Type B pancreatic cell (in vitro differentiated cells): ENCODE results near the gene PRKAG1. TPM values are rescaled to one million over a fixed set of nuclear protein-coding genes. Genes with fewer than 3 reads are reported as not detected.

Experiments used
- DNase-seq: peaks from one replicate; pipeline ENCODE4 v3.0.0; 2021; ENCODE audit warnings: mixed read lengths; ENCODE audit not compliant: unreplicated experiment; ENCODE audit errors: extremely low spot score
- H3K27ac Mint-ChIP-seq: 2 replicates; pipeline ENCODE4 v1.8.0; 2021; ENCODE audit warnings: mild to moderate bottlenecking, mixed read lengths
- H3K27me3 Mint-ChIP-seq: 2 replicates; pipeline ENCODE4 v1.8.0; 2021; ENCODE audit warnings: mixed read lengths
- H3K36me3 Mint-ChIP-seq: 2 replicates; pipeline ENCODE4 v1.8.0; 2021; ENCODE audit warnings: mixed read lengths
- H3K4me1 Mint-ChIP-seq: one replicate; pipeline ENCODE4 v1.8.0; 2021; ENCODE audit warnings: mixed read lengths; ENCODE audit not compliant: unreplicated experiment
- H3K4me3 Mint-ChIP-seq: 2 replicates; pipeline ENCODE4 v1.8.0; 2021; ENCODE audit warnings: mild to moderate bottlenecking, mixed read lengths
- H3K9me3 Mint-ChIP-seq: 2 replicates; pipeline ENCODE4 v1.8.0; 2021; ENCODE audit warnings: mixed read lengths
- CTCF ChIP-seq: fragments of 200-600 bp; sonication (generic); conservative IDR thresholded peaks from 2 replicates; pipeline ENCODE4 v1.5.0; 2021; ENCODE audit warnings: antibody characterized with exemption, mild to moderate bottlenecking
- total RNA-seq: library from RNA; stranded (reverse); gene quantifications from 2 replicates; pipeline ENCODE4 v1.2.1, GENCODE V29; 2021; ENCODE audit warnings: low replicate concordance

Gene PRKAG1
- total RNA-seq, 1 donor from 2014 or later = 58.7 TPM

- no peak overlapping the region for H3K27ac Mint-ChIP-seq
- H3K4me1 Mint-ChIP-seq = peaks cover 17% of the 10 kb centered on the region
- H3K4me3 Mint-ChIP-seq = no peak overlapping the region
- DNase-seq = no peak
- peaks cover 58% of the 10 kb centered on the region for H3K27me3 Mint-ChIP-seq
- H3K9me3 Mint-ChIP-seq = no peaks in the 10 kb centered on the region
- H3K36me3 Mint-ChIP-seq = no peaks in the 10 kb centered on the region
- TF ChIP-seq CTCF = no peak
Observed at GRCh38 chr12:48966177-48966895, 52.2 kb downstream of the PRKAG1 start.

- Mint-ChIP-seq H3K36me3 (no peaks in the 10 kb centered on the region), H3K27ac (no peak overlapping the region), H3K27me3 (peaks cover 56% of the 10 kb centered on the region), H3K4me1 (peaks cover 8% of the 10 kb centered on the region), H3K9me3 (no peaks in the 10 kb centered on the region), H3K4me3 (no peak overlapping the region)
- no peak for DNase-seq
- TF ChIP-seq CTCF = peak; percentile 32
Observed at GRCh38 chr12:48965298-48965838, 53.2 kb downstream of the PRKAG1 start.

GRCh38 chr12:48961801-48962200, 56.8 kb downstream of the PRKAG1 start:
- H3K9me3 Mint-ChIP-seq = no peaks in the 10 kb centered on the region
- no peaks in the 10 kb centered on the region for H3K36me3 Mint-ChIP-seq
- TF ChIP-seq CTCF = no peak
- no peak overlapping the region for H3K4me3 Mint-ChIP-seq
- no peak overlapping the region for H3K27ac Mint-ChIP-seq
- peaks cover 5% of the 10 kb centered on the region for H3K4me1 Mint-ChIP-seq
- no peak for DNase-seq
- peaks cover 31% of the 10 kb centered on the region for H3K27me3 Mint-ChIP-seq

- TF ChIP-seq CTCF = no peak
- peaks cover 28% of the 10 kb centered on the region for H3K27me3 Mint-ChIP-seq
- H3K27ac Mint-ChIP-seq = no peak overlapping the region
- no peak overlapping the region for H3K4me3 Mint-ChIP-seq
- DNase-seq = no peak
- no peaks in the 10 kb centered on the region for H3K36me3 Mint-ChIP-seq
- H3K4me1 Mint-ChIP-seq = peaks cover 6% of the 10 kb centered on the region
- no peaks in the 10 kb centered on the region for H3K9me3 Mint-ChIP-seq
Observed at GRCh38 chr12:48961331-48961730, 57.2 kb downstream of the PRKAG1 start.

- no peak for DNase-seq
- H3K9me3 Mint-ChIP-seq = no peaks in the 10 kb centered on the region
- H3K36me3 Mint-ChIP-seq = no peaks in the 10 kb centered on the region
- peaks cover 24% of the 10 kb centered on the region for H3K27me3 Mint-ChIP-seq
- H3K27ac Mint-ChIP-seq = no peak overlapping the region
- H3K4me3 Mint-ChIP-seq = no peak overlapping the region
- no peak for TF ChIP-seq CTCF
- H3K4me1 Mint-ChIP-seq = peaks cover 11% of the 10 kb centered on the region
Observed at GRCh38 chr12:48960834-48961233, 57.7 kb downstream of the PRKAG1 start.
